HepG2 (cell line): ENCODE measurements around the gene PDZK1. TPM values are rescaled to one million over a fixed set of nuclear protein-coding genes. Genes with fewer than 3 reads are reported as not detected.

ENCODE experiments used
- AHDC1 ChIP-seq: sonication (generic); formaldehyde crosslinking; IDR thresholded peaks from 2 replicates; pipeline ENCODE4 v1.5.1; 2020; ENCODE audit warnings: mild to moderate bottlenecking, missing genetic modification reagents, borderline replicate concordance
- CERS6 ChIP-seq: sonication (generic); formaldehyde crosslinking; IDR thresholded peaks from 2 replicates; pipeline ENCODE4 v1.5.0; 2020; ENCODE audit warnings: missing genetic modification reagents
- DMAP1 ChIP-seq: IDR thresholded peaks from 2 replicates; pipeline ENCODE4 v1.6.1; 2016
- FIP1L1 ChIP-seq: fragments of 200-400 bp; formaldehyde crosslinking; IDR thresholded peaks from 2 replicates; pipeline ENCODE4 v1.6.1; 2018; ENCODE audit warnings: low read depth, mild to moderate bottlenecking, low read length, moderate library complexity, borderline replicate concordance; ENCODE audit not compliant: insufficient read depth
- HDAC1 ChIP-seq: sonication (generic); formaldehyde crosslinking; IDR thresholded peaks from 2 replicates; pipeline ENCODE4 v1.5.1; 2020; ENCODE audit warnings: mild to moderate bottlenecking, missing genetic modification reagents
- HMG20B ChIP-seq: conservative IDR thresholded peaks from 2 replicates; pipeline ENCODE4 v1.6.1; 2016; ENCODE audit warnings: missing genetic modification reagents, missing compliant biosample characterization
- HOXA5 ChIP-seq: sonication (generic); formaldehyde crosslinking; IDR thresholded peaks from 2 replicates; pipeline ENCODE4 v1.4.0; 2020; ENCODE audit warnings: missing genetic modification reagents
- NAIF1 ChIP-seq: sonication (generic); formaldehyde crosslinking; IDR thresholded peaks from 2 replicates; pipeline ENCODE4 v1.5.0; 2020; ENCODE audit warnings: mild to moderate bottlenecking, missing genetic modification reagents, borderline replicate concordance
- RFX5 ChIP-seq: IDR thresholded peaks from 2 replicates; pipeline ENCODE4 v1.6.1; 2011; ENCODE audit warnings: low read depth, low read length, improper control_type of control experiment
- THAP9 ChIP-seq: sonication (generic); formaldehyde crosslinking; IDR thresholded peaks from 2 replicates; pipeline ENCODE4; 2020; ENCODE audit warnings: missing genetic modification reagents, mild to moderate bottlenecking, borderline replicate concordance
- TIGD3 ChIP-seq: sonication (generic); formaldehyde crosslinking; IDR thresholded peaks from 2 replicates; pipeline ENCODE4 v1.5.1; 2020; ENCODE audit warnings: mild to moderate bottlenecking, missing genetic modification reagents, borderline replicate concordance
- ZBTB21 ChIP-seq: sonication (generic); formaldehyde crosslinking; IDR thresholded peaks from 2 replicates; pipeline ENCODE4 v1.4.0; 2020; ENCODE audit warnings: missing genetic modification reagents
- ZBTB7A ChIP-seq: sonication (generic); formaldehyde crosslinking; IDR thresholded peaks from 2 replicates; pipeline ENCODE4 v1.8.0; 2022; ENCODE audit warnings: mild to moderate bottlenecking, missing genetic modification reagents
- ZNF281 ChIP-seq: sonication (generic); formaldehyde crosslinking; IDR thresholded peaks from 2 replicates; pipeline ENCODE4 v1.4.0; 2020; ENCODE audit warnings: missing genetic modification reagents, borderline replicate concordance
- polyA plus RNA-seq, 8 experiments: library from polyadenylated mRNA; depleted of rRNA in 3 of 8; stranded (reverse) in 7 of 8; unstranded in 1 of 8; fragments of >200 nt; fragmentation: Illumina TruSeq in 4 of 8; extraction: Trizol in 4 of 8; gene quantifications; 2 replicates each; pipeline versions ENCODE4 v1.2.1 to v1.2.3, GENCODE V29; 2011 to 2016; ENCODE audit warnings: low read depth in 4 of 8, missing spikeins in 1 of 8, mixed read lengths in 1 of 8; ENCODE audit not compliant: insufficient read depth in 1 of 8
- total RNA-seq, 5 experiments: library from RNA; depleted of rRNA; stranded (reverse); fragments of >200 nt; fragmentation: Illumina TruSeq; extraction: Trizol; gene quantifications; 2 replicates each; pipeline ENCODE4 v1.2.3, GENCODE V29; 2016; ENCODE audit warnings: low read depth in 1 of 5

Gene PDZK1
- total and polyA plus RNA-seq, 2 of the 13 experiments (the other 11 are each of a cell fraction or from before 2014, with no cell fraction given) = 16.2 to 46.4 TPM

GRCh38 chr1:145707183-145707867, at the start of gene PDZK1 (continued):
- no peak for TF ChIP-seq FIP1L1
- TF ChIP-seq HMG20B (CRISPR knock-in tag) = 0 out of 2 replicates have a peak, but pooled peaks have one; percentile 21
- no peak for TF ChIP-seq TIGD3 (CRISPR knock-in tag)
- no peak for TF ChIP-seq ZBTB7A (CRISPR knock-in tag)
- TF ChIP-seq AHDC1 (CRISPR knock-in tag) = peak; percentile 53; the same call in 1 of the 2 replicates
- no peak for TF ChIP-seq ZBTB21
- TF ChIP-seq DMAP1 (CRISPR knock-in tag) = peak; percentile 66; the same call in 1 of the 2 replicates
- TF ChIP-seq THAP9 (CRISPR knock-in tag) = no peak
- TF ChIP-seq ZNF281 (CRISPR knock-in tag) = peak; percentile 12; the same call in 1 of the 2 replicates
- no peak for TF ChIP-seq CERS6 (CRISPR knock-in tag)
- no peak for TF ChIP-seq NAIF1 (CRISPR knock-in tag)
- 0 out of 2 replicates have a peak, but pooled peaks have one; percentile 71 for TF ChIP-seq HOXA5 (CRISPR knock-in tag)
- no peak for TF ChIP-seq RFX5
- TF ChIP-seq HDAC1 = peak; percentile 84
